CD4-positive, alpha-beta T cell treated with Interleukin-1 beta for 1 hour (primary cell): Measurements from ENCODE around the gene P2RX2.

Experiments used
- DNase-seq, 2 donors: peaks; one replicate each; pipeline ENCODE4 v3.0.0-alpha.2; 2020 to 2022

P2RX2 gene

GRCh38 chr12:132668191-132669088, 49.9 kb downstream of the P2RX2 start:
- DNase-seq = no peak

GRCh38 chr12:132669166-132669879, 50.7 kb downstream of the P2RX2 start:
- DNase-seq = no peak
